Activated CD4-positive, alpha-beta memory T cell treated with anti-CD3 and anti-CD28 coated beads for 36 hours (primary cell): ENCODE data around the gene HUNK. TPM values are rescaled to one million over a fixed set of nuclear protein-coding genes. Genes with fewer than 3 reads are reported as not detected.

Source experiments
- CTCF ChIA-PET: fragments of 350-600 bp; sonication (Branson Sonifier 250); formaldehyde crosslinking; loops from one replicate; lab custom pipeline; 2021; ENCODE audit warnings: antibody characterized with exemption, inconsistent platforms; lab: Charles Lee
- POLR2A ChIA-PET: fragments of 350-600 bp; sonication (Branson Sonifier 250); formaldehyde crosslinking; loops from one replicate; lab custom pipeline; 2021; ENCODE audit warnings: antibody characterized with exemption; lab: Charles Lee
- DNase-seq: peaks from one replicate; pipeline ENCODE4 v3.0.0-alpha.2; 2020
- H3K27ac Mint-ChIP-seq: one replicate; pipeline ENCODE4 v1.8.0; 2021; ENCODE audit warnings: mixed read lengths
- H3K27me3 Mint-ChIP-seq: one replicate; pipeline ENCODE4 v1.8.0; 2021; ENCODE audit warnings: mixed read lengths
- H3K36me3 Mint-ChIP-seq: one replicate; pipeline ENCODE4 v1.8.0; 2021; ENCODE audit warnings: mixed read lengths
- H3K4me1 Mint-ChIP-seq: one replicate; pipeline ENCODE4 v1.8.0; 2021; ENCODE audit warnings: low read depth, mixed read lengths
- H3K4me3 Mint-ChIP-seq: one replicate; pipeline ENCODE4 v1.8.0; 2021; ENCODE audit warnings: mild to moderate bottlenecking, mixed read lengths
- H3K9me3 Mint-ChIP-seq: one replicate; pipeline ENCODE4 v1.8.0; 2021; ENCODE audit warnings: mixed read lengths
- intact Hi-C: fragments of 100-400 bp; cut with micrococcal nuclease; formaldehyde crosslinking; loops from one replicate; pipeline ENCODE4 v1.15.1; 2023
- total RNA-seq, 2 experiments: library from RNA; stranded (reverse); gene quantifications; one replicate each; pipeline ENCODE4 v1.2.3, GENCODE V29; 2021

The HUNK gene
- total RNA-seq, 2 experiments from 2014 or later: 0.10 to 0.17 TPM

DNA sequence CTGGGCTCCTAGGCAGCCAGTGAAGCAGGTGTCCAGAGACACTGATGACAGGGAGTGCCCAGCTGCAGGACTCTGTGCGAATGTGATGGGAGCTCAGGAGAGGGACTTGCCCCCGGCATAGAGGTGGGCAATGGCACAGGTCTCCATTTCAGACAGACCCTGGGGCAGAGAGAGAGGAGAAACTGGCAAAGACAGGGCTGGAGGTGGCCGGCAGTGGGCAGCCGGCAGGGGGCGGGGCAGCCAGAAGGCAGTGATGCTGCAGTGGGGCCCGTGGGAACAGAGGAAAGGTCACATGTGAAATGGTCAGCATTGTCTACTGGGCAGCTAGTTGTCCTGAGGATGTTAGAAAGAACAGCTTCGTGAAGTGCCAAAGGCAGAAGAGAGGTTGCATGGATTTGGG lies 112.6 kb downstream of the HUNK start:
- ChIA-PET POLR2A (no interaction called here), CTCF (no interaction called here)
- H3K4me3 Mint-ChIP-seq: no peak overlapping the region
- intact Hi-C loops: no loop called here
- peaks cover 10% of the 10 kb centered on the region for H3K27me3 Mint-ChIP-seq
- H3K9me3 Mint-ChIP-seq: peaks cover 6% of the 10 kb centered on the region
- no peaks in the 10 kb centered on the region for H3K4me1 Mint-ChIP-seq
- no peak for DNase-seq
- H3K27ac Mint-ChIP-seq: no peak overlapping the region
- H3K36me3 Mint-ChIP-seq: peaks cover 2% of the 10 kb centered on the region

DNA sequence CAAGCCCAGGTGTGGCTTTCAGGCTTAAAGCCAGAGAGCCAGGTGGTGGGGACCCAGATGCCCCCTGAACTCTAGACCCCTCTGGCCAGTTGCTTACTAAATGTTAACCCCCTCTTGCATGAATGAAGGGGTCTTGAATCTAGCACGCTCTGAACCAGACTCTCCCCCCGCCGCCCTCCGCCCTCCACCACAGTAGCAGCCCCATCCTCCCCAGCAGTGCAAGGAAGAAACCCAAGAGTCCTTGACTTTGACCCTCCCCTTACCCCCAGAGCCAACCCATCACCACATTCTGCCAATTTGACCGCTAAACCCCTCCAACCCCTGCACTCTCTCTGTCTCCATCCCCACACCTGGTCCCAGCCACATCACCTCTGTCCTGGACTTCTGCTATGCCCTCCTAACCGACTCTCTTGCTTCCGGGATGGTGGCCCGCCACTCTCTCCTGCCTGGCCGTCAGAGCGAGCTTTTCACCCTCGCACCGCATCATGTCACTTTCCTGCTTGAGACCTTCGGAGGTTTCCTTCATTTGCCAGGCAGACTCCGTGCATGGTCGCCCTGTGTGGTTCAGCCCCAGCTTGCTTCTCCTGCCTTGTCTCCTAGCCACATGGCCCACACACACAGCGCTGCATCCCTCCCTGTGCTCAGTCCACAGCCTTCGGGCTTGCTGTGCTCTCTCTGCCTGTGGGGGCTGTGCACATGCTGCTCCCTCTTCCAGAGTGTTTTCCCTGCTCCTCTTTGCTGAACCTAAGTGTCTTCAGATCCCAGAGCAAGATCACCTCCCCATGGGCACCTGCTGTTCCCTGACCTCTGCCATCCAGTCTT lies 113.4 kb downstream of the HUNK start:
- peaks cover 6% of the 10 kb centered on the region for H3K9me3 Mint-ChIP-seq
- no peak for DNase-seq
- peaks cover 2% of the 10 kb centered on the region for H3K36me3 Mint-ChIP-seq
- intact Hi-C loops: no loop called here
- ChIA-PET POLR2A (no interaction called here), CTCF (no interaction called here)
- H3K27me3 Mint-ChIP-seq: peaks cover 10% of the 10 kb centered on the region
- H3K4me1 Mint-ChIP-seq: no peaks in the 10 kb centered on the region
- no peak overlapping the region for H3K27ac Mint-ChIP-seq
- no peak overlapping the region for H3K4me3 Mint-ChIP-seq

DNA sequence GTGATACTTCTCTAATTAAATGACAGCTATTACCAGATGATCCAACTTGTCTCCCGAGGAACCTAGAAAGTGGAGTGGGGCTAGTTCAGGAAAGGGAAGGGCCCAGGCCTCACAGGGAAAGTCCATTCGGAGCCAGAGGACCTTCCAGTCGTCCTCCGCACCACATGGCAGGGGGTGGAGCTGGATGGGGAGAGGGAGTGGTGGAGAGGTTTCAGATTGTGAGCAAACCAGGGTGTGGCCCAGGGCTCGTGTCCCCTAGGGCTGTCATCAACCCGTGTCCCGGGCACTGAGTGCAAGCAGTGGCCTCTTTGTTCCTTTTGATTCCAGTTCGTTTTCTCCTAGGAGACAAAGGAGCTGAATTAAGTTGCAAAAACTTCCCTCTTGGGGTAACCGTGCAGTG lies 114.9 kb downstream of the HUNK start:
- Mint-ChIP-seq H3K9me3 (peaks cover 6% of the 10 kb centered on the region), H3K4me1 (no peaks in the 10 kb centered on the region), H3K4me3 (no peak overlapping the region), H3K36me3 (peaks cover 2% of the 10 kb centered on the region), H3K27me3 (peaks cover 16% of the 10 kb centered on the region), H3K27ac (no peak overlapping the region)
- intact Hi-C loops: no loop called here
- no peak for DNase-seq
- ChIA-PET CTCF (no interaction called here), POLR2A (no interaction called here)

DNA sequence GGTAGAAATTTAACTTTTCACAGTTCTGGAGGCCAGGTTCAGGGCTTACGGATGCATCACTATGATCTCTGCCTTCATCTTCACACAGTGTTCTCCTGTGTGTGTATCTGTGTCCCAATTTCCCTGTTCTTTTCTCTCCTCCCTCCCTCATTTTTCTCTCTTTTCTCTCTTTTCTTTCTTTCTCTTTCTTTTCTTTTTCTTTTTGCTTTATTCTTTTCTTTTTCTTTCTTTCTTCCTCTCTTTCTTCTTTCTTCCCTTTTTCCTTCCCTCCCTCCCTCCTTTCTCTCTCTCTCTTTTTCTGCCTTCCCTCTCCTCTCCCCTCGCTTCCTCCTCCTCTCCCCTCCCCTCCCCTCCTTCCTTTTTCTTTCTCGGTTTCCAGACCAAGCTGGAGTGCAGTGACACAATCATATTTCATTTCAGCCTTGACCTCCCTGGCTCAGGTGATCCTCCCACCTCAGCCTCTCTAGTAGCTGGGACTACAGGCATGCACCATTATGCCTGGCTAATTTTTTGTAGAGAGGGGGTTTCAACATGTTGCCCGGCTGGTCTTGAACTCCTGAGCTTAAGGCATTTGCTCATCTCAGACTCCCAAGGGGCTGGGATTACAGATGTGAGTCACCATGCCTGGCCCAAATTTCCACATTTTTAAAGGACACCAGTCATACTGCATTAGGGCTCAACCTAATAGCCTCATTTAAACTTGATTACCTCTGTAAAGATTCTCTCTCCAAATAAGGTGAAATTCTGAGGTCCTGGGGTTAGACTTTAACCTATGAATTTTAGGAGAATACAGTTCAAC lies 115.9 kb downstream of the HUNK start:
- Mint-ChIP-seq H3K4me1 (no peaks in the 10 kb centered on the region), H3K27ac (no peak overlapping the region), H3K4me3 (no peak overlapping the region), H3K36me3 (peaks cover 2% of the 10 kb centered on the region), H3K9me3 (peaks cover 6% of the 10 kb centered on the region), H3K27me3 (peaks cover 19% of the 10 kb centered on the region)
- CTCF ChIA-PET: interaction anchor here (0.8 kb wide), 1 partner anchor 269 kb away, joined by 5 read pairs; no protein-coding TSS in a partner anchor
- DNase-seq: no peak
- intact Hi-C loops: no loop called here
- POLR2A ChIA-PET: no interaction called here

DNA sequence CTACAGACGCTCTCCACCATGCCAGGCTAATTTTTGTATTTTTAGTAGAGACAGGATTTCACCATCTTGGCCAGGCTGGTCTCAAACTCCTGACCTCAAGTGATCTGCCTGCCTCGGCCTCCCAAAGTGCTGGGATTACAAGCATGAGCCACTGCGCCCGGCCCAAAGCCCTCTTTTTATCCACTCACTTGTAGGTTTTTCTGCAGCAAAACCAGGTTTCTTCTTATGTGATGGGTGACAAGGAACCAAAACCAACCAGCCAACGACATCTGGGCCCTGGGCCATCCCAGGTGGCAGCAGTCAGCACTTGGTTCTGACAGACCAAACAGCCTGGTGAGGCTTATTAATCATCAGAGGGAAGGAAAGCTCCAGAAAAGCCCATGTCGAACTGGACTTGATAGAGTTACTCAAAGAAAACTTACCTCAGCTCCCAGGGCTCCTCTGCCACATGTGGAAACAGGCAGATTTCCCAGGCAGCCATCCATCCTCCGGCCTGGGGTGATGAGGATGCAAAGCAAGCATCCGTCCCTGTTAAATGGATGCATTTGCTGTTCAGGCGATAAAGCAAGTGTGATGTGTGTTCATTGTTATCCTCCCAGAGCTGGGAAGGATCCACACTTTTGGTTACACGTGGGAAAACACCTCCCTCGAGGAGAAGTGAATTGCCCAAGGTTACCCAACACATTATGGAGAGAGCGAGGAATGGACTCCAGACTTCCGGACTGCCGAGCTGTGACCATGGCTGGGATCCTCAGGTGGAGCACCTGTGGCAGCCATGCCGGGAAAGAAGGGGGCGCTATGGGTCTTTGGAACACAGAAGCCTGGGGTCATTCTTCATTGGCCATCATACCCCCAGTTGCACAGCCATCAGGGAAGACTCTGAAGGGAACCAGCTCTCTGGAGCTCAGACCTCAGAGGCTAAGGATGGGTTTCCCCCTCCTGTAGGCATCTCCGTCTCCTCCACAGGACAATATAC lies 118.8 kb downstream of the HUNK start:
- H3K27me3 Mint-ChIP-seq: peaks cover 17% of the 10 kb centered on the region
- no peaks in the 10 kb centered on the region for H3K9me3 Mint-ChIP-seq
- CTCF ChIA-PET: no interaction called here
- H3K4me1 Mint-ChIP-seq: no peaks in the 10 kb centered on the region
- no peak overlapping the region for H3K27ac Mint-ChIP-seq
- no peaks in the 10 kb centered on the region for H3K36me3 Mint-ChIP-seq
- DNase-seq: no peak
- intact Hi-C loops: no loop called here
- H3K4me3 Mint-ChIP-seq: no peak overlapping the region
- POLR2A ChIA-PET: no interaction called here

DNA sequence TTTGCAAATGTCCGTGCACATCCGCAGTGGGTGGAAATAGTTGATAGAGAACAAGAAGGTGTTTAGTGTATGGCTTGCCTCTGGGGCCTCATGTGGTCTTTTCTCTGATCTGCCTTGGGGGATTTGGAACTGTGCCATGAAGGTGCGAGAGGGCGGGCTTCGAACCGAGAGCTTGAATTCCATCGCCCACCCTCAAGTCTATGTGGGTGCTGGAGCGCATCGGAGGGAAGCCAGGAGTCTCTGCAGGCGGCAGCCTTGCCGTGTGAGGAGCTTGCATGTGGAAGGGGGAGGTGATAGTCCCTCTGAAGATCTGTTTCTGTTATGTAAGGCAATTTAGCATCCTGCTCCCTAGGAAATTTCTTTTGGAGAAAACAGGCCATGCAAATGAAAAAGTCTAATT lies 119.6 kb downstream of the HUNK start:
- intact Hi-C loops: no loop called here
- no peak for DNase-seq
- ChIA-PET POLR2A (no interaction called here), CTCF (no interaction called here)
- Mint-ChIP-seq H3K4me3 (no peak overlapping the region), H3K4me1 (no peaks in the 10 kb centered on the region), H3K9me3 (no peaks in the 10 kb centered on the region), H3K27me3 (peaks cover 17% of the 10 kb centered on the region), H3K36me3 (no peaks in the 10 kb centered on the region), H3K27ac (no peak overlapping the region)

DNA sequence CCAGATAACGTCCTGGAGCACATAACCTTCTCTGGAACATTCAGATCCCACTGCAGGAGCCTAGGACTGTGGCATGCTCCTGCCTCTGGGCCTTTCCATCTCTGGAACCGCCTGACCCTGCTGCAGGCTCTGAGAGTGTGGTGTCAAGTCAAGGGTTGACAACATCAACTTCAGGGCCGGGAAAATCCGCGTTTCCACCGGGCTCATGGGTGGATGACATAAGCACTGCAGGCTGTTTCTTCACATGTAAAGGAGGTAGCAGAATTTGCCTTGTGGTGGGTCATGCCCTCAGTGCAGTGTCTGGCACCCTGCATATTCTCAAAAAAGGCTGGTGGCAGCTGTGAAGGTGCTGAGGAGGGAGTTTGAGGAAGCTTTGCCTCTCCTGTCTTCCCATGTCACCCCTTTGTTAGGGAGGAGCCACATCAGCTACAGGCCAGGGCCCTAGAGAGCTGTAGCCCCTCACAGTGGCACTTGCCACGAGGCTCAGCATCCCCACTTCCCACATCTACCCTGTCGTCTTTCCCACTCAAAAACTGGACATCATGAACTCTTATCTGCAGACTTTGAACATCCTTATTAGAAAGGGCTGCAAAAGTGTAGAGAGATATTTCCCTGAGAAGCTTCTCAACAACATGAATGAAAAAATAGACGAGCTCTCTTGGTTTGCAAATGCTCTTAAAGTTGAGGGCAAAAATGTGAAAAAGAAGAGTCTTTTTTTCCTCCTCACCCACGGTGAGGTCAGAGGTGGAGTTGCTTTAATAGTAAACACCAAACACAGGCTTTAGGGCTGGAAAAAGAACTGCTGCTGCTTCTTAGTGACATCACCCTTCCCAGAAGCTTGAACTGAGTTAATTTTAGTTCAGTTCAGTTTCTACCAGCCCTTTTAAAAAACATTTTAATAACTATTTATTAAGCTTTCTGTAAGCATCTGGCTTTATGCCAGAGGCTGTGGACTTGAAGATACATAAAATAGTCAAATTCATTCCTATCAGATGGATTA lies 121.3 kb downstream of the HUNK start:
- Mint-ChIP-seq H3K9me3 (no peaks in the 10 kb centered on the region), H3K4me3 (no peak overlapping the region), H3K27me3 (peaks cover 17% of the 10 kb centered on the region), H3K36me3 (no peaks in the 10 kb centered on the region), H3K4me1 (no peaks in the 10 kb centered on the region), H3K27ac (no peak overlapping the region)
- ChIA-PET CTCF (no interaction called here), POLR2A (no interaction called here)
- intact Hi-C loops: no loop called here
- DNase-seq: no peak

DNA sequence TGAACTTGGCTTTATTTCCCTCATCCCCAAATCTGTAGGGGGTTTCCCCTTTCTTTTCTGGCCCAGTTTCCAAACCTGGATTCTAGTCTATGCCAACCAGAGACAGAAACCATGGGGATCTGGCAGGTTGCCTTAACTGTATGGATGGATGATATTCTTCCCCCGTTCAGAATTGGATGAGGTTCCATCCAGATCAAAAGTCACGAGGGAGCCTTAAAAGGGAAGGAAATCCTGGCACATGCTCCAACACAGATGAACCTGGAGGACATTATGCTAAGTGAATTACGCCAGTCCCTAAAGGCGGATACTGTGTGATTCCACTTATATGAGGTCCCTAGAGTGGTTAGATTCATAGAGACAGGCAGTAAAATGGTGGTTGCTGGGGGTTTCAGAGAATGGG lies 124.4 kb downstream of the HUNK start:
- Mint-ChIP-seq H3K36me3 (no peaks in the 10 kb centered on the region), H3K27me3 (peaks cover 10% of the 10 kb centered on the region), H3K9me3 (no peaks in the 10 kb centered on the region), H3K4me3 (no peak overlapping the region), H3K4me1 (no peaks in the 10 kb centered on the region), H3K27ac (no peak overlapping the region)
- ChIA-PET CTCF (no interaction called here), POLR2A (no interaction called here)
- intact Hi-C loops: no loop called here
- no peak for DNase-seq

DNA sequence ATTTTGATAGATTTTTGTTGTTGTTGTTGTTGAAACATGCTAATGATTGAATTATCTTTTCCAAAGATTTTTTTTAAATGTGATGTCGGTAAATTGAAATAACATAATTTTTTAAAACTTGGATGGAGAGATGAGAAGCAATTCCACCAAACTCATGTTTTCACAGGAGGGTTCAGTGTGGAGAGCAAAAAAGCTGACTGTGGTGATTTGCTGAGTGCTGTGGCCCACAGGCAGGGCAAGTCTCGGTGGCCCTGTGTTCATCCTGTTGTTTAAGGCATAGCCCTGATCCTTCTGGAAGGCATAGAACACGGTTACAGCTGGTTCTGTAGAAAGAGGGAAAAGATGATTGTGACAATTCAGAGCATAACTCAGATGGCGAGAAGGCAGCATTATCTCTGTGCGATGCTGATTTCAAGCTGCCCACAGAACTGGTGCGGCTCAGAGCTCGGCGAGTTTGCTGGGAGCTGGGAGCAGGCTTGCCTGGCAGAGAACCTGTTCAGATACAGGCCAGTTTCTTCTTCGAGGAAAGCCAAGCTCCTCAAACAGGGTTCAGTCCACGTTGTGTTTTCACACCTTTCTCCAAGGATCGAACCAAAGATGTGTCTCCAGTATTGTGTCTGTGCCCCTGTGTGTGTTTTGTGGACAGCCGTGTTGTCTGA lies 127.1 kb downstream of the HUNK start:
- no peak for DNase-seq
- Mint-ChIP-seq H3K4me3 (no peak overlapping the region), H3K4me1 (no peaks in the 10 kb centered on the region), H3K27me3 (peaks cover 6% of the 10 kb centered on the region), H3K27ac (no peak overlapping the region), H3K9me3 (no peaks in the 10 kb centered on the region), H3K36me3 (no peaks in the 10 kb centered on the region)
- CTCF ChIA-PET: no interaction called here
- POLR2A ChIA-PET: no interaction called here
- intact Hi-C loops: no loop called here

DNA sequence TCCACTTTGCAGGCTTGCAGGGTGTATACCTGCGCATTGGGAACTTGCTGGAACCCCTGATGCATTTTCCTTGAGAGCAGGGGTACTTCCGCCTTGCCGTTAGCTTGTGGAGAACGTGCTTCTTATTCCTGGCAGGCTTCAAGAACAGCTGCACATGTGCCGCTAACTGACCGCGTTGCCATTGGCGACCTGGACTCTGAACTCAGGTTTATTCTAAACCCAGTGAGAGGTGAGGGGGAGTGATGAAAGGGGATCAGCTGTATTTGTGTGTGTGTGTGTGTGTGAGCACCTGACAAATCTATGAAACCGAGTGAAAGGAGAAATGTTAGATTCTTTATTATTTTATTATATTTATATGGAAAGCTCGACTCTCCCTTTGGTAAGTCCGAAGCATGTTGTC lies 128.6 kb downstream of the HUNK start:
- CTCF ChIA-PET: no interaction called here
- intact Hi-C loops: no loop called here
- no peak overlapping the region for H3K4me3 Mint-ChIP-seq
- POLR2A ChIA-PET: no interaction called here
- H3K36me3 Mint-ChIP-seq: no peaks in the 10 kb centered on the region
- H3K27me3 Mint-ChIP-seq: peaks cover 3% of the 10 kb centered on the region
- H3K9me3 Mint-ChIP-seq: no peaks in the 10 kb centered on the region
- no peaks in the 10 kb centered on the region for H3K4me1 Mint-ChIP-seq
- no peak overlapping the region for H3K27ac Mint-ChIP-seq
- DNase-seq: no peak

DNA sequence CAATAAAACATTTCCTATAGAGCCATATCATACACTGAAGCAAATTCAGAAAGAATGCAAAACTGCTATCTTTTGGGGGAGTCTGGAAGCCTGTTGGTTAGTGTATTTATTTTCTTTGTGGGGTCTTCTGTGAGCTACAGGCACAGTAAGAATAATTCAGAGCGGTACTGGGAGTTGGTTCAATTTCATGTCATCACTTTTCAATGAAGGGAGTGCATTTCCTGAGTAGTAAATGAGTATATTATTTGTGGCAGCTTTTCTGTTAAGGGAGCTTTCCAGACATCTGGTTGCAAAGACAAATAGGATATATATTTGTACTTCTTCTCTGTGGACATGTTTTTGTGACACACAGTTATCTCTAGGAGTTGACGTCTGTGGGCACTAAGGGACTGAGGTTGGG lies 130.6 kb downstream of the HUNK start:
- no peaks in the 10 kb centered on the region for H3K4me1 Mint-ChIP-seq
- ChIA-PET CTCF (no interaction called here), POLR2A (no interaction called here)
- intact Hi-C loops: no loop called here
- no peak overlapping the region for H3K27ac Mint-ChIP-seq
- no peak for DNase-seq
- no peak overlapping the region for H3K4me3 Mint-ChIP-seq
- no peaks in the 10 kb centered on the region for H3K9me3 Mint-ChIP-seq
- H3K36me3 Mint-ChIP-seq: no peaks in the 10 kb centered on the region
- peaks cover 3% of the 10 kb centered on the region for H3K27me3 Mint-ChIP-seq
